ENCODE measurements around the gene QDPR.
"Not testable (repeated sequence)": the region's sequence is repeated elsewhere in the genome, so short reads cannot be mapped to it uniquely, and the experiment has no call there.

The QDPR gene

DNA sequence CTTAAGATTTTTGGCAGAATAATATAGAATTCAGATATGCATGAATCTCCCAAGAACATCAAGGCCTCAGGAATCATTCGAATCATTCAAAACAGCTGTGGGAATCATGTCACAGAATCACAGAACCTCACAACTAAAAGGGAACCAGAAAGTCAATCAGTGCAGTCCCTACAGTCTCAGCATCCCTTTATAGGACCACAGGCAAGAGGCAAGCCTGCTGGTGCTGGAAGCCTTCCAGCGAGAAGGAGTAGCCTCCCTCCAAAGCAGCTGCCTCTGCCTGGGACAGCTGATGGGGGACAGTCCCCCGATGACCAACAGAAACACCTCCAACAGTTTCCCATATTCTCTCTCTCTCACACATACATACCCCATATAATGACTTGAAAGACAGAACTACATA, 20.7 kb downstream of the QDPR start:
- DNase-seq (ENCODE audit: low read depth): no peak

DNA sequence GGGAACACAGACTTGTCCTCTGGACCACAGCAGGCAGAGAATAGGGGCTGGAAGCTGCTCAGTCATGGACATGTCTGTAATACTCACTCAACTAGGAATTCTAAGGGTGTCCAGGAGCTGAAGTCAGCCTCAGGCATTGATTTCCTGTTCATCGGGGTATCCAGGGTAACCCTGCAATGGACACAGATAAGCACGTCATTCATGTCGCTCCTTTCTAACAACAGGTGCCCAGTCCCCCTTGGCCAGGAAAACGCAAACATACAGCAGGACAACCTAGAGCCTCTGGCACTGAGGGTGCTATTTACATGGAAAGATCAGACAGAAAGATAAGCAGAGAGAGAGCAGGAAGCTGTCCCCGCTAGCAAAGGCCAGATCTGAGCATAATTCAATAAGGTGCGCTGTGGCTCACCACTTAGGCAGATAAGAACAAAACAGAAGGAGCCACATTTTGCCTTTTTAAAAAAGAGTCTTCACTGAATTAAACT, 21.3 kb downstream of the QDPR start:
- no peak for DNase-seq (ENCODE audit: low read depth)

DNA sequence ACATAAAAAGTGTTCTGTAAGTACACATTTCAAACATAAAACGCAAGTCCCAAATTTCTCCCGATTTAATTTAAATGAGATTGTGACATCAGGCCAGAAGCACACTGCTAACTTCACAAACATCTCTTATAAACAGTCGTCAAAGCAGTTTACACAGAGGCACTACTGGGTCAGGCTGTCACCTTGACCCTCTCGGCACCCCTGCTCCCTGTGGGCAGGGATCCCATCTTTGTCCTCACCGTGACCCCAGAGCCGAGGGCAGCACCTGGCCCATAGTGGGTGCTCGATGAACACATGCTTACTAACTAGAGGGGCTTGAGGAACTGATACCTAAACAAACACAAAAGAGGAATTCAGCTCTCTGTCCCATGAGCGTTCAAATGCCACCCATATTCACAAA, 22.2 kb downstream of the QDPR start:
- DNase-seq (ENCODE audit: low read depth): no peak

DNA sequence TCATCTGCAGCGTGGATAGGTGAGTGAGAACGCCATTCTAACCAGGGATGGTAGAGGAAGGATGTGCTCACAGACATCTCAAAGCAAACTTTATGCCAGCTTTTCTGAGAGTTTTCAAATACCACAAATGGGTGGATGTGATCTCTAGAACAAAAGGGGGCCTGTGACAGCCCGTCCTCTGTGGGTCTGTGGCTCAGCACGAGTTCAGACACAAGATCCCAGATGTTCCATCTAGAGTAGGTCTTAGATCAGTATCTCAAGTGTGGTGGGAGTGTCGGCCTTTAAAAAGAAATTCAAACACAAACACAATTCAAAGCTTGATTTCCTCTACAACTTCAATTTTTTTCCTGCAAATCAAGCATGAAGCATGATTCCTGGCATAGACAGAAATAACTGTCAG, 22.8 kb downstream of the QDPR start:
- DNase-seq (ENCODE audit: low read depth): no peak

DNA sequence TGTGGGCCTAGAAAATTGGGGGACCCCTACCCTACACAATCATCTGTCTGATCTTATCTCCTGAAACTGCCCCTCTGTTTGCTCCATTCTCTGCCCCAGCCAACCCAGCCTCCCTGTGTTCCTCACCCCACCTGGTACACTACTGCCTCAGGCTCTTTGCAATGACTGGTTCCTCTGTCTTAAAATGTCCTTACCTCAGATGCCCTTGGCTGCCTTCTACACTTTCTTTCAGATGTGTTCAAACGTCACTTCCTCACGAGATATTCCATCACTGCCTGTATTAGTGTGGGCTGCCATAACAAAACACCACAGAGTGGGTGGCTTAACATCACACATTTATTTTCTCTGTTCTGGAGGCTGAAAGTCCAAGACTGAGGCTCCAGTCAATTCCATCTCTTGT, 29.2 kb downstream of the QDPR start:
- DNase-seq (ENCODE audit: low read depth): no peak

DNA sequence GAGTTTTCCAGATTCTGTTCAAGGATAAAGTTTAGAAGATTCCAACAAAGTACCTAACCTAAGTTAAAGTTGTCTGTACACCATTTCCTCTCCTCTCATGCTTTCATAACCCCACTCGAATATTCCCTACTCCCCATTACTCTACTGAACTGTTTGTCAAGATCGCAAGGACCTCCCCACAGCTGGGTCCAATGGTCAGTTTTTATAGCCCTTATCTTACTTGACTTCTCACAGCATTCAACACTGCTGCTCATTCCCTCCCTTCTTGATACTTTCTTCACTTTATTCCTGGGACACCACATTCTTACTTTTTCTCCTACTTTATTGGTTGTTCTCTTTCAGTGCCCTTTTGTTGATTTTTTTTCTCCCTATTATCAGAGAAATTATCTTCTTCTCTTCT, 30.9 kb downstream of the QDPR start:
- DNase-seq (ENCODE audit: low read depth): no peak

DNA sequence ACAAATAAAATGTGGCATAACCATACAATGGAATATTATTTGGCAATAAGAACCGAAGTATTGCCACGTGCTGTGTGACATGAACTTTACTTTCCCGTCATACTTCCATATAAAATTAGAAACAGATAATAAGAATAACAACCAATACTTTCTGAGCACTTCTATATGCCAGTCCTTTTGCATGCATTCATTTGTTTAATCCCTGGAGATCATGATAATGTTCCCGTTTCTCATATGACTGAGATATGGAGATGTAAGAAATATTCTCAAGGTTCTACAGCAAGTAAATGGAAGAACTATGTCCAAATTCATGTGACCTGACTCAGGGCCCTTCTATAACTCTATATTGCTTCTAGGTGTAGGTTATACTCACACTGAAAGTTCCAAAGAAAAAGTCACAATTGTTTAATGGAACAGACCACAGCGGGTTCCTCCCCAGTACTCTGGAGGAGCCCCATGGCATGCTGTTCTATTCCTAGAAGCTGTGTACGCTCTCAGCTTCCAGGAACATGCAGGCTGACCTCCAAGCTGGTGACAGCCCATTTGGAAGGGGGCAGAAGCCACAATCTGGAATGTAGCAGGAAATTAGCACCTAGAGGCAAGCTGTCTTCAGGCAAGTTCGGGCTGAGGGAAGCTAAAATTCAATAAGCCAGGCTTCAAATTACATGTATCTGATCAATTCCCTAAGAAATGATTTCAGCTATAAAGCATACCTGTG, 31.5 kb downstream of the QDPR start:
- no peak for DNase-seq (ENCODE audit: low read depth)

DNA sequence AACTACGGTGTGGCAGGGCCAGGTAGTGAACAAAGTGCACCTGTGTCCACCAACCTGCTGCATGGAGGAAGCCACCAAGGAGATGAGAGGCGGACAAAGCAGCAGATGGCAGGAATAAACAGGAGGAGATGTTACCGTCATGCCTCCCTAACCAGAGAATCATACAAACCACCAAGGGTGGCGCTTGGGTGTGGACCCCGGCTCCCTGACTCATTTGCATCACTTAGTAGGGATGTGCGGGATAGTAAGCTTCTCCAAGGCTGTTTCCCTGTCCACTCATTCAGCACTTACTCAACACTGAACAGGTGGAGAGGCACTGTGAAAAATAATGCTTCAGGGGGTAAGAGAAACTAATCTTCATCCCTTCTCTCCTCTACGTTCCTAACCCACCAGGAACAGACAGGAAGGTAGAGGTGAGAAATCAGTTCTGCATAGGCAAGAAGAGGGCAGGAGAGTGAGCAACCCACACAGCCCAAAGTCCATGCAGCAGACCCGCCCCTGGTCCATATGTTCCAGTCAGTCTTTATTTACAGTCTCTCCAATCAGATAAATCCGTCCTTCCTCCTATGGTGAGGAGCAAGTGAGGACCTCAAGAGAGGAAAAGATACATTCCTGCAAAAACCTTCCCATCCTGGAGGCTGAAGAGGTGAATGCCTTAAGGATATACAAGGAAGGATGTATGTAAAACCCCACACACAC, 34.0 kb downstream of the QDPR start:
- no peak for DNase-seq (ENCODE audit: low read depth)

DNA sequence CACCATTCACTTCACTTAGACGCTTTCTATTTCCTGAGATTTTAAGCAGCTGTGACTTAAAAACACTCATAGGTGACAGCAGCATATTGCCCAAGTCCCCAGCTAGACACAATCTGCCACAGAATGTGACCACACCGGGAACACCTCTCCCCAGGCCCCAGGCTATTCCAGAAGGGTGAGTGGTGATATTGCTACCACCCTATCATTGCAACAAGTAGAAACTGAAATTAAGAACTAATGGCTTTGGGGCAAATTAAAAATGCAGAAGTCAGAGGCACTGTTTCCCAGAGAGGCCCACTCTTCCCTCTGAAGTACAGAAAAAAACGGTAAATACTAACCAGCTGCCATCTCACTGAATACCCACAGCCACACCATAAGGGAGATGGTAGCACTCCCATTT, 35.0 kb downstream of the QDPR start:
- DNase-seq (ENCODE audit: low read depth): no peak

DNA sequence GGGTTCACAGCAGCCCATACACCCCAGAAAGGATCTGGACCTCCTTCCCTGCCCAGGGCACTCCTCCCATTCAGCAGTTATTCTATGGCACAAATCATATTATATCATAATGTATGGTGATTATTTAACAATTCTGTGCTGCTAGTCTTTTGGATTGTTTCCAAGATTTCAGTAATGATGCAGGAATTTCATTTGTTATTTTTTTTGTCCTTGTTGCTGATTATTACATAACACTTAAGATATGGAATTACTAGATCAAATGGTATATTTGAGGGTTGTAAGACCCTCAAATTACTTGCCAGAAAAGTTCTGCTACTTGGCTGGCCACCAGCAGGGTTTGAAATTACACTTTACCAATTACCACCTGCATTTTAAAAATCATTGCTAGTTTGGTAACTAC, 36.4 kb downstream of the QDPR start:
- no peak for DNase-seq (ENCODE audit: low read depth)

DNA sequence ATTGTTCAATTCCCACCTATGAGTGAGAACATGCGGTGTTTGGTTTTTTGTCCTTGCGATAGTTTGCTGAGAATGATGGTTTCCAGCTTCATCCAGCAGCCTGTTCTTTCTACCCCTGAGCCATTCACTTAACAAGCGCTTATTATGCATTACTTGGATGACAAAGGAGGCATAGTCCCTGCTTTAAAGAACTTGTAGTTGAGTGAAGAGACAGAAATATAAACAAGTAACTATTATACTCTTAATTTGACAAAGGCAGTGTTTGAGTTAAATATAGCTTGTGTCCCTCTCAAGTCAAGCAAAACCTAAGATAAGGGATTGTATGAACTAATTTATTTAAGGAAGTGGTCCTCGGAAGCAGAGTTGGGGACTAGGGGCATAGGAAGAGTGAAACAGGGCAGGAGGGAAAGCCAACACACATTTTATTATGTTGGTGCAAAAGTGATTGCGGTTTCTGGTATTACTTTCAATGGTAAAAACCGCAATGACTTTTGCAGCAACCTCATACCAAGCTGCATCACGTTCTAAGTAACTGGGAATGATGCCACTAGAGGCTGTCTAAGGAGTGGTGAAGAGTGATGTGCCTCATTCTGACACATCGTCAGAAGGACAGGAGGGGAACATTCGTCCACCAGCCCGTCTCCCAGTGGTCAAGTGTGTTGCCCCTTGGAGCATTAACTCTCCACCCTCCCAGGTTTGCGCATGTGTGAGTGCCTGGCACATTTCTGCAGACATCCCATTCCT, 41.8 kb downstream of the QDPR start:
- no peak for DNase-seq (ENCODE audit: low read depth)

DNA sequence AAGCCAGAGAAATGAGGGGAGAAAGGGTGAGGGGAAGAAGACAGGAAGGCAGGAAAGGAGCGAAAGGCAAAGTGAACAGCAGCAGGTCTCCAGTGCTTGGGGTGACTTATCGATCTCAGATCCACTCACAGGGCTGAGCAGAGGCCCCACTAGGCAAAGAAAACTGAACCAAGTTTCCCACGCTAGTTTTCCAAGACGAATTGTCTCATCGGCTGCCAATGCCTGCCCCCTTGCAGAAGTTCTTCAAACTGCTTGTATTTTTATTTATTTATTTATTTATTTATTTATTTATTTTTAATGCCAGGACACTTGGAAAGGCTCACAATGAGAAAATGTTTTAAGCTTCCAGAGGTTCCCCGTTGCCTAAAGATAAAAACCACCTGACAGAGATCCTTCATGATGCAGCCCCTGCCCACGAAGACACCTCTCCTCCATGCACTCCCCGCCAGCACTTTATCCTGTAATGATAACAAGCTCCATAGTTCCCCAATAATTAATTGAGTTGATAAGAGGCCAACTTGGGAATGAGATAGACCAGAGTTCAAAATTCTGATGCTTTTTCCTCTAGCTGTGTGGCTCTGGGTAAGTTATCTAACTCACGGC, 43.2 kb downstream of the QDPR start:
- peak; percentile 32 for DNase-seq (ENCODE audit: low read depth)

DNA sequence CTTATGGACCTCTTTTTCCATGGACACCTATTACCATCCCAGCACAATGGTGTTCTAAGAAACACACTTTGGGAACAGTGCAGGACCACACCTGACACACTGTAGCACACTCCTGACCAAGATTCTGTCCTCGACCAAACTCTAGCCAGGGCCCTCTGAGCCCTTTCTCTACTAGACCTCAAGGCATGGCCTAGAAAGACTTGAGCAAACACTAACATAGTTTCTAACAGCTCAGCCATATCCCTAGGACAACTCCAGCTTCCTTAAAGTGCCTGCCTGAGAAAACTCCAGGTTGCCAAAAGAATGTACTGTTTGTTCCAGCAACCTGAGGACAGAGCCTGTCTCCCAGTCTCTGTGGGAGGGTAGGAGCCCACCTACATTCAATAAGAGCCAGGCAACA, 48.3 kb downstream of the QDPR start:
- DNase-seq (ENCODE audit: low read depth): no peak

DNA sequence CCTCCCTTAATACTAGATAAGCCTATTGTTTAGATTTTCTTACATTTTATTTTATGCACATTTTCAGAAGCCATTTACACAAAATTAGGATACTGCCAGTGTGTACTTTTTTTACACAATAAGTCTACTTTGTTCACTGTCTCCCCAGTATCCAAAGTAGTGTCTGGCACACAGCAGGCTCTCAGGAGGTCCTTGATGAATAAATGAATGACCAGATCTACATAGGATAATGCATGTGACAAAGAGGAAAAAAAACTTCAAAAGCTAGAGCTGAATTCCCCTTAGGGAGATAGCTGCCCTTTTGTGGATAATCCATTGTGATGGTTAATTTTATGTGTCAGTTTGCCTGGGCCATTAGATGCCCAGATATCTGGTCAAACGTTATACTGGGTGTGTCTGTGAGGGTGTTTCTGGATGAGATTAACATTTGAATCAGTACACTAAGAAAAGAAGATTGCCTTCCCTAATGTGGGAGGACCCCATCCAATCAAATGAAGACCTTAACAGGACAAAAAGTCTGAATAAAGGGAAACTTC, 61.6 kb downstream of the QDPR start:
- no peak for DNase-seq (ENCODE audit: low read depth)

DNA sequence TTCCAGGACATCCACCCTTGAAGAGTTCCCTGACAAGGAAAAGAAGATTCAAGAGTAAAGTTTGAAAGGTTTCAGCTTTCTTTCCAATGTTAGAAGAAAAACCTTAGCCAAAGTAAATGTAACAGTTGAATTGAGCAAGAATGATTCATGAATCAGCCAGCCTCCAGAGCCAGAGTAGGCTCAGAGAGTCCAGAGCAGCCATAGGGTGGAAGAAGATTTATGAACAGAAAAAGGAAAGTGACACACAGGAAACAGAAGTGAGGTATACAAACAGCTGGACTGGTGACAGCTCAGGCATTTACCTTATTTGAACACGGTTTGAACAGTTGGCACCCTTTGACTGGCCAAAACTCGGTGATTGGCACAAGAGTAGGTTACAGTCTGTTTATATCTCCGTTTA, 63.2 kb downstream of the QDPR start:
- DNase-seq (ENCODE audit: low read depth): peak; percentile 71

DNA sequence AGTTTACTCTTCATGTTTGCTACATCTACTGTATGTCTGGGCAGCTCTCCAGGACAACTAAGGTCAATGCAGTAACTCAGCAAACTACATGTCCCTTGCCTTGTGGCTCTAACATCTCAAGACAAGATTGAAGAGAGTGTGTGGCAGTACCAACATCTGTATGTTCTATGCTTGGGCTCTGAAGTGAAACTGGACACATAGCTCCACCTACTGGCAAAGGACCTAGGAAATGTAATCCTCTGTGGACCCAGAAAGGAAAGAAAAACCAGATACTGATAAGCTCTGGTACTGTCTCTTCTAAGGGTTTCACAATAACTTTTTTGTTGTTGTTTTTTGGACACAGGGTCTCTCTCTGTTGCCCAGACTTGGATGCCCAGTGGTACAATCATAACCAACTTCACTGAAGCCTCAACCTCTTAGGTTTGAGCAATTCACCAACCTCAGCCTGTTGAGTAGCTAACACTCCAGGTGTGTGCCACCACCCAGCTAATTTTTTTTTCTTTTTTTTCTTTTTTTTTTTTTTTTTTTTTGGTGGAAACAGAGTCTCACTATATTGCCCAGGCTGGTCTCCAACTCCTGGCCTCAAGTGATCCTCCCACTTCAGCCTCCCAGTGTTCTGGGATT, 64.1 kb downstream of the QDPR start:
- peak; percentile 68 for DNase-seq (ENCODE audit: low read depth)

DNA sequence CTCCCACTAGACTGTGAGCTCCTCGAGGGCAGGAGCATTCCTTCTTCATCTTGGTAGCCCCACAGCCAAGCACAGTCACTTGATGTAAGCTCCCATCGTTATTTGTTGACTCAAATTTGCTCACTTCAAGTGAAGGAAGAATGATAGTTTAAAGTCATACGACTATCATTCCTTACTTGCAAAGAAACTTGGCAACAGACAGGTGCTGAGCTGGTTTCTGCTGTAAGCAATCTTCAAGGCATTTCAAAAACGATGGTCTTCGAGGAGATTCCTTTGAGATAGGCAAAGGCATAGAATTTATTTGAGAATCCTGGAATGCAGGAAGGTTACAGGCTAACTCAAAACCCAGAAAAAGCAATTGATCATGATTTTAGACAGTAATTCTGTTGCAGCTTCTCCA, 64.8 kb downstream of the QDPR start:
- DNase-seq (ENCODE audit: low read depth): no peak

DNA sequence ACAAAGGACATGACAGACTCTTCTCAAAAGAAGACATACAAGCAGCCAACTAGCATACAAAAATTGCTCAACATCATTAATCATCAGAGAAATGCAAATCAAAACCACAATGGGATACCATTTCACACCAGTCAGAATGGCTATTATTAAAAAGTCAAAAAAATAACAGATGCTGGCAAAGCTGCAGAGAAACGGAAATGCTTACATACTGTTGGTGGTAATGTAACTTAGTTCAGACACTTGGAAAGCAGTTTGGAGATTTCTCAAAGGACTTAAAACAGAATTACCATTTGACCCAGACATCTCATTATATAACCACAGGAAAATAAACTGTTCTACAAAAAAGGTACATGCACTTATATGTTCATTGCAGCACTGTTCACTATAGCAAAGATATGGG, 69.4 kb downstream of the QDPR start:
- not testable (repeated sequence) for DNase-seq (ENCODE audit: low read depth)

DNA sequence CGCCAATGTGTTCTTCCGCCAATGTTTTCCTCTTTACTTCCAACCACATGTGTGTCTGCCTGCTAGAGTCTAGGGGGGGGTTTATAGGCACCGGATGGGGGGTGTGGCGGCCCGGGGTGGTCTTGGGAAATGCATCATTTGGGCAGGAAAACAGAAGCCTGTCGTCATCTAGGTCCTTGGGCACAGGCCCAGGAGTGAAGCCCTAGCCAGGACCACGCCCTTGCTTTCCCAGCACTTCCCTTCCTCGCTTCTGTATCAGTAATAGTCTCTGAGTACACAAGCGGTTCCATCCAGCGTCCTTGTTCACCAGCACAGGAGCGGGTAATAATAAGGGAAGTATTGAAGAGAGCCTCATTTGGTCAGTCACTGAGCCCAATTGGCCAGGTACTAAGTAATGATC, 74.5 kb downstream of the QDPR start:
- no peak for DNase-seq (ENCODE audit: low read depth)

DNA sequence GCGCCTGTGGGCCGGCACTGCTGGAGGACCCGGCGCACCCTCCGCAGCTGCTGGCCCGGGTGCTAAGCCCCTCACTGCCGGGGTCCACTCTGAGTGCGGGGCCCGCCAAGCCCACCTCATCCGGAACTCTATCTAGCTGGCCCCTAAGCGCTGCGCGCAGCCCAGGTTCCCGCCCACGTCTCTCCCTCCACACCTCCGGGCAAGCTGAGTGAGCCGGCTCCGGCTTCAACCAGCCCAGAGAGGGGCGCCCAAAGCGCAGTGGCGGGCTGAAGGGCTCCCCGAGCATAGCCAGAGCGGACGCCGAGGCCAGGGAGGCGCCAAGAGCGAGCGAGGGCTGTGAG, 75.2 kb downstream of the QDPR start:
- no peak for DNase-seq (ENCODE audit: low read depth)
